KBM-7 (cell line): ENCODE measurements around the gene RPL39.
A peak's percentile ranks its signal among the peaks of the same experiment; 100 is the strongest.
"Not testable (repeated sequence)": the region's sequence is repeated elsewhere in the genome, so short reads cannot be mapped to it uniquely, and the experiment has no call there.

Experiments used
- DNase-seq: peaks from one replicate; pipeline ENCODE4 v3.0.0-alpha.2; 2015
- in situ Hi-C: fragments of 300-500 bp; cut with MboI; formaldehyde crosslinking; loops from 2 replicates; pipeline ENCODE4 v1.14.3; 2020; ENCODE audit warnings: low sequenced_read_pairs, low pct_unique_long_range_greater_than_20kb, mixed read lengths

Gene RPL39

DNA sequence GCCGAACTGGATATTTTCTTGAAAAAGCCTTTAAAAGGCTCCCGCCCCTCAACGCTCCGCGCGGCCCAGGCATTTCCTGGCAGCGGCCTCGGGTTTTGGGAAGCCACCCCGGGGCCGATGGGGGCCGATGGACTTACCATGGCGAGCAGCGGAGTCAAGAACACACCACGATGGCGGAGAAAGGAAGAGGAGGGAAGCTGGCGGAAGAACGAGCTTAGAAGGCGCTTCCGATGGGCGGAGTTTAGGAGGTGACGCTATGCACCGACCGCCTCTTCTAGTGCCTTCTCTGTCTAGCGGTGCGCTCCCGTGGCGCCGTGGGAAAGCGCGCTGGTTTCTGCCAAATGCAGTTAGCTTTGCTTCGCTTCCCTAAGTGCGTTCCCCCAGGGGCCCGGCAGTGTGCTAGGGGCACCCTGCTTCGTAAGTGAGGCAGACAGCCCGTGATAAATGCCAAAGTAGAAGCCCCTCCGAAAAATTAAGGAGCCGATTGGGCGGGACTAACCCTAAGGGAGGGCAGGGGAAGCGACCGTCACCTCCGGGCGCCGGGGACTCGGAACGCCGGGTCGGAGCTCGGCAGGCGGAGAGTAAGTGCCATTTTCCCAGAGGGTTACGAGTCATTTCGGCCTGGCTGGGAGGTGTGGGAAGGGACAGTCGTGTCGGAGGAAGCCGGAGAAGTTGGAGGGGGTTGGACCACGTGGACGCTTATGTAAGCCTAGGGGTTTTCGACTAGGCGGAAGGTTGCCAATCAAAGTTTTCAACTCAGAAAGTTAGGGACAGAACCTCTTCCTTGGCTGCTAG lies at the start of gene RPL39:
RPL39 (minus strand) TSS at position 194 of the 795 bp plus-strand sequence; CDS start at position 140, 54 bp downstream.
- peak; percentile 97 for DNase-seq
- in situ Hi-C loops = no loop called here

DNA sequence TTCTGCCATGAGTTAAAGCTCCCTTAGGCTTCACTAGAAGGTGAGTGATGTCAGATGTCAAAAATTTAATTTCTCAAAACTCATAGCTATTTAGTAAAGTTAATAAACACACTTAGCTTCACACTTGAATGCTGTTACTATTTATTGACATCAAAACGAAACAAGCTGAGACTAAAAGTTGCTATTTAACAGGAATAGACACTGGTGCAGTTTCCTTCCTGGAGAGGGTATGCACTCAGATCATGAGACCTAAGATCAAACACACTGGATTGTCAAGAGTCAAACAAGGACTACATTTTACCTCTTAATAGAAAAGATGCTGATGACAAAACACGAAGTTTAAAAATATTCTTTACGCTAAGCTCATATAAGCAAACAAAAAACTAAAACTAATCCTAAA lies 42.5 kb upstream of the RPL39 start:
- in situ Hi-C loops = no loop called here
- no peak for DNase-seq

DNA sequence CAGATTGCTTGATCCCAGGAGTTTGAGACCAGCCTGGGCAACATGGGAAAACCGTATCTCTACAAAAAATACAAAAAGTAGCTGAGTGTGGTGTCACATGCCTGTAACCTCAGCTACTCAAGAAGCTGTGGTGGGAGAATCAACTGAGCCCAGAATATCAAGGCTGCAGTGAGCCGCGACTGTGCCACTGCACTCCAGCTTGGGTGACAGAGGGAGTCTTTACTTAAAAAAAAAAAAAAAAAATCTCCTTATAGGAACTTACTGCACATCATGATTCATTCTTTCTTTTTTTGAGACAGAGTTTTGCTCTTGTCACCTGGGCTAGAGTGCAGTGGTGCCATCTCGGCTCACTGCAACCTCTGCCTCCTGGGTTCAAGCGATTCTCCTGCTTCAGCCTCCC lies 37.0 kb upstream of the RPL39 start:
- in situ Hi-C loops = no loop called here
- DNase-seq = no peak

DNA sequence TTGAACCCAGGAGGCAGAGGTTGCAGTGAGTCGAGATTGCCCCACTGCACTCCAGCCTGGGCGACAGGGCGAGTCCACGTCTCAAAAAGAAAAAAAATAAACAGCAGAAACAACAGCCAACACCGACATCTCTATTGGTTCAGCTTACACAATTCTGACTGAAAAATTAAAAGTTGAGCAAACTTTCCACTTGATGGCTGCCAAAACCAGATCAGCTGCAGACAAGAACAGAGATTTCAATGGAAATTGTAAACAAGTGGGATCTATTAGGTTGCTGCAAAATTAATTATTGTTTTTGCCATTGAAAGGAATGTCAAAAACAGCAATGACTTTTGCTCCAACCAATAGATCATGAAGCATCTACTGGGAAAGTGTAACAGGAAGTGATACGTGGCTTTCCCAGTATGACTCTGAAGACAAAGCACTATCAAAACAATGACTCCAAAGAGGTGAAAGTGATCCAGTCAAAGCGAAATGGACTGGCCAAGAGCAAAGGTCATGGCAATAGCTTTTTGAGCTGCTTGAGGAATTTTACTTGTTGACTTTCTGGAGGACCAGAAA lies 35.0 kb upstream of the RPL39 start:
- no peak for DNase-seq
- in situ Hi-C loops = no loop called here

DNA sequence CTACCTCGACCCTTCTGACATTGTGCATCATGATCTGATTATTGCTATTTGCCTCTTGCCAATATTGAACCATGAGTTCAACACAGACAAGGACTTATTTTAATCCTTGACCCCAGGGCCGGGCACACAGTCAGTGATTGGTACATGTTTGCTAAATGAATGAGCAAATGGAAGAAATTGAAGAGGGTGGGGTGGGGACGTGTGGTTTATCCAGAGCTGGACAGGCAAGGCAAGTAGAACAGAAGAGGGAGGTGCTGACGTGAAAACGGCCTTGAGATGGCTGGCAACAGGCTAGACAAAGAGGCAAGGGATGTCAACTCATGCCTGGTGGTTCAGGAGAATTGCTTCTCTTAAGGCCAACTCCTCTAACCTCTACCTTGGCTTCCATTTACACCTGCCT lies 32.8 kb upstream of the RPL39 start:
- in situ Hi-C loops, DNase-seq: not testable (repeated sequence)

DNA sequence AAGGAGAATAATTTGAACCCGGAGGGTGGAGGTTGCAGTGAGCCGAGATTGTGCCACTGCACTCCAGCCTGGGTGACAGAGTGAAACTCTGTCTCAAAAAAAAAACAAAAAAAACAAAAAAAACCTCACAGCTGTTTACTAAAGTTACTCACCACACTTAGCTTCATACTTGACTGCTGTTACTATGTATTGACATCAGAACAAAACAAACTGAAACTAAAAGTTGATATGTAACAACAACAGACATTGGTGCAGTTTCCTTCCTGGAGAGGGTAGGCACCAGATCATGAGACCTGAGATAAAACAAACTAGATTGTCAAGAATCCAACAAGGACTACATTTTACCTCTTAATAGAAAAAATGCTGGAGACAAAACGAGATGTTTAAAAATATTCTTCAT lies 30.3 kb upstream of the RPL39 start:
- DNase-seq, in situ Hi-C loops: not testable (repeated sequence)

DNA sequence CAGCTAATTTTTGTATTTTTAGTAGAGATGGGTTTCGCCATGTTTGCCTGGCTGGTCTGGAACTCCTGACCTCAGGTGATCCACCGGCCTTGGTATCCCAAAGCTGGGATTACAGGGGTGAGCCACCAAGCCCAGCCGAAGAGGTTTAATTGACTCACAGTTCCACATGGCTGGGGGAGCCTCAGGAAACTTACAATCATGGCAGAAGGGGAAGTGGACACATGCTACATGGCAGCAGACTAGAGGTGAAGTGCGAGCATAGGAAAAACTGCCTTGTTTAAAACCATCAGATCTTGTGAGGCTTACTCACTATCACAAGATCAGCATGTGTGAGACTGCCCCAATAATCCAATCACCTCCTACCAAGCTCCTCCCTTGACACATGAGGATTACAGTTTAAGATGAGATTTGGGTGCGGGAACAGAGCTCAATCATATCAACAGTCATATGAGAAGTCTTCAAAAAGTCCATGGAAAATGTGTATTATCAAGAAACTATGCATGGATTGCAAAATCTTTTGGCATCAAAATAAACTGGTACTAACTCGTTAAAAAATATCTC lies 25.8 kb upstream of the RPL39 start:
- no peak for DNase-seq
- in situ Hi-C loops = no loop called here

DNA sequence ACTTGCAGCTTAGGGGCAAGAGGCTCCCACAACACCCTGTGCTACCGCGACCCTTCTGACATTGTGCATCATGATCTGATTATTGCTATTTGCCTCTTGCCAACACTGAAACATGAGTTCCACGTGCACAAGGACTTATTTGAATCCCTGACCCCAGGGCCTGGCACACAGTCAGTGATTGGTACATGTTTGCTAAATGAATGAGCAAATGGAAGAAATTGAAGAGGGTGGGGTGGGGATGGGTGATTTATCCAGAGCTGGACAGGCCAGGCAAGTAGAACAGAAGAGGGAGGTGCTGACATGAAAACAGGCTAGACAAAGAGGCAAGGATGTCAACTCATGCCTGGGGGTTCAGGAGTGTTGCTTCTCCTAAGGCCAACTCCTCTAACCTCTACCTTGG lies 24.9 kb upstream of the RPL39 start:
- no peak for DNase-seq
- in situ Hi-C loops = no loop called here

DNA sequence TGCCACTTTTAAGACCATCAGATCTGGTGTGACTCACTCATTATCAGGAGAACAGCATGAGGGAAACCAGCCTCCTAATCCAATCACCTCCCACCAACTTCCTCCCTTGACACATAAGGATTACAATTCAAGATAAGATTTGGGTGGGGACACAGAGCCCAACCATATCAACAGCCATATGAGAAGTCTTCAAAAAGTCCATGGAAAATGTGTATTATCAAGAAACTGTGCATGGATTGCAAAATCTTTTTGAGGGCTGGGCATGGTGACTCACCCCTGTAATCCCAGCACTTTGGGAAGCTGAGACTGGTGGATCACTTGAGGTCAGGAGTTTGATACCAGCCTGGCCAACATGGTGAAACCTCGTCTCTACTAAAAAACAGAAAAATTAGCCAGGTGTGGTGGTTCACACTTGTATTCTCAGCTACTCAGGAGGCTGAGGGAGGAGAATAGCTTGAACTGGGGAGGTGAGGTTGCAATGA lies 17.8 kb upstream of the RPL39 start:
- DNase-seq = peak; percentile 70
- in situ Hi-C loops = no loop called here

DNA sequence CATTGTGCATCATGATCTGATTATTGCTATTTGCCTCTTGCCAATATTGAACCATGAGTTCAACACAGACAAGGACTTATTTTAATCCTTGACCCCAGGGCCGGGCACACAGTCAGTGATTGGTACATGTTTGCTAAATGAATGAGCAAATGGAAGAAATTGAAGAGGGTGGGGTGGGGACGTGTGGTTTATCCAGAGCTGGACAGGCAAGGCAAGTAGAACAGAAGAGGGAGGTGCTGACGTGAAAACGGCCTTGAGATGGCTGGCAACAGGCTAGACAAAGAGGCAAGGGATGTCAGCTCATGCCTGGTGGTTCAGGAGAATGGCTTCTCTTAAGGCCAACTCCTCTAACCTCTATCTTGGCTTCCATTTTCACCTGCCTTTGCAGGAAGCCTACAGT lies 17.0 kb upstream of the RPL39 start:
- DNase-seq, in situ Hi-C loops: not testable (repeated sequence)

DNA sequence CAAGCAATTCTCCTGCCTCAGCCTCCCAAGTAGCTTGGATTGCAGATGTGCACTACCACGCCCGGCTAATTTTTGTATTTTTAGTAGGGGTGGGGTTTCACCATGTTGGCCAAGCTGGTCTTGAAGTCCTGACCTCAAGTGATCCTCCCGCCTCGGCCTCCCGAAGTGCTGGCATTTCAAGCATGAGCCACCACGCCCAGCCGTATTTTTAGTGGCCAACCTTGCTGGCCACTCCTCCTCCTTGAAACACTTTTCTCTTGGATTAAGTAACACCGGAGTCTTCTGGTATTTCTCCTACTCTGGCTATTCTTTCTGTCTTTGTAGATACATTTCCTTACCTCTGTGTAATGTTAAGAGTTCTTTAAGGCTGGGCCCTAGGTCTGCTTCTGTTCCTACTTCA lies 11.1 kb upstream of the RPL39 start:
- in situ Hi-C loops = no loop called here
- DNase-seq = no peak

DNA sequence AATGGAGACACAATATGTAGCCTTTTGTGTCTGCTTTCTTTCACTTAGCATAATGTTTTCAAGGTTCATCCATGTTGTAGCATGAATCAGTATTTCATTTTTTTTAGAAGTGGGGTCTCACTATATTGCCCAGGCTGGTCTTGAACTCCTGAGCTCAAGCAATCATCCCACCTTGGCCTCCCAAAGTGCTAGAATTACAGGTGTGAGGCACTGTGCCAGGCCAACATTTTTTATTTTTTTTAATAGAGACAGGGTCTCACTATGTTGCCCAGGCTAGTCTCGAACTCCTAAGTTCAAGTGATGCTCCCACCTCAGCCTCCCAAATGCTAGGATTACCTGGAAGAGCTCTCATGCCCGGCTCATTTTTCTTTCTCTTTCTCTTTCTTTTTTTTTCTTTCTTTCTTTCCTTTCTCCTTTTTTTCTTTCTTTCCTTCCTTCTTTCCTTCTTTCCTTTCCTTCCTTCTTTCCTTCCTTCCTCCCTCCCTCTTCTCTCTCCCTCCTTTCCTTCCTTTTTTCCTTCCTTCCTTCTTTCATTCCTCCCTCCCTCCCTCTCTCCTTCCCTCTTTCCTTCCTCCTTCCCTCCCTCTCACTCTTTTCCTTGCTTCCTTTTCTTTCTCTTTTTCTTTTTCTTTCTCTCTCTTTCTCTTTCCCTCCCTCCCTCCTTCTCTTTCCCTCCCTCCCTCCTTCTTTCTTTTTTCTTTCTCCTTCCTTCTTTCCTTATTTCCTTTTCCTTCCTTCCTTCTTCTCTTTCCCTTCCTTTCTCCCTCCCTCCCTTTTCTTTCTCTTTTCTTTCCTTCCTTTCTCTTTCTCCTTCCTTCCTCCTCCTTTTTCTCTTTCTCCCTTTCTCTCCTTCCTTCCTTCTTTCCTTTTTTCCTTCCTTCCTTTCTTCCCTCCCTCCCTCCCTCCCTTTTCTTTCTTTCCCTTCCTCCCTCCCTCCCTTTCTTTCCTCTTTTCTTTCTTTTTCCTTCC lies 10.1 kb upstream of the RPL39 start:
- in situ Hi-C loops = no loop called here
- DNase-seq = no peak

DNA sequence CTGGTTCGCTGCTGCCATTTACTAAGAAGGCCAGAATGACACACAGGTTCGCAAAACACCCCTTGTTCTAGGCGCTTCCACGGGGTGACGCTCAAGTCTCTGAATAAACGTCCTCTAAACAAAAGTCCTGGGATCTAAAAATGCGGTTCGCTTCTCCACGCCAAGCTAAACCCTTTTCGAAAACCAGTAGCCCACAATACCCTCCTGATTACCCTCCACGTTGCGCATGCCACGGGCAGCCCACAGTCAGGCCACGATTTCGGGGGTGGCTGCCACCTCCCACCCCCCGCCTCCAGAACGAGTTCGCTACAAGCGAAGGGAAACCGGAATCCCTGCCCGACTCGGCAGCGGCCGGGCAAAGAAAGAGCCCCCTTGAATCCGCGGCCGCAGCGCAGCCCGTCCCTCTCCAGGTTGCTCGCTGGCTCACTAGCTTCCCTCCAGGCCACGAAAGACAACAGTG lies 423 bp downstream of the RPL39 start:
- in situ Hi-C loops = no loop called here
- DNase-seq = peak; percentile 62

DNA sequence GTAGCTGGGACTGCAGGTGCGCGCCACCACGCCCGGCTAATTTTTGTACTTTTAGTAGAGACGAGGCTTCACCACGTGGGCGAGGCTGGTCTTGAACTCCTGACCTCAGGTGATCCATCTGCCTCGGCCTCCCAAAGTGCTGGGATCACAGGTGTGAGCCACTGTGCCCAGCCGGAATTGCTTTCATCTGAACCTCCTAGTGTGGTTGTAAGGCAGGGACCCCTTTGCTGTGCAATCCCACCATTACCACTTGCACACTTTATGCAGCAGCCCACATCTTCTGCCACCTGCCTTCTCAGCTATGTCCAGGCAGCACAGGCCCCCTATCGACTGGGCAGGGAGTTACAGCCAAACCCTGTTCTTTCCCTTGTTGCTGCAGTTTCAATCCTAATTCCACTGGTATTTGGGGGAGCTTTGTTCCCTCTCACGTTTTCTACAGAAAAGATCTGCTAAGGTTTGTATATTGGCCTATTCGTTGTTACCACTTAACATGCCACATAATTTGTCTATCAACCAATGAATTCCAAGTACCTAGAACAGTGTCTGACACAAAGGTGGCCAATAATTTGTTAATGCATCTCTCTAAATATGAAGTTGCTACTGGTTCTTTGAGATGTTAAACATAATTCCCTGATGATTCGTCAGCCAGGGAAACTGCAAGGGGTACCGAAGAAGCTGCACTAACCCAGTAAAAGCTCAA lies 6.5 kb downstream of the RPL39 start:
- DNase-seq = peak; percentile 83
- in situ Hi-C loops = no loop called here

DNA sequence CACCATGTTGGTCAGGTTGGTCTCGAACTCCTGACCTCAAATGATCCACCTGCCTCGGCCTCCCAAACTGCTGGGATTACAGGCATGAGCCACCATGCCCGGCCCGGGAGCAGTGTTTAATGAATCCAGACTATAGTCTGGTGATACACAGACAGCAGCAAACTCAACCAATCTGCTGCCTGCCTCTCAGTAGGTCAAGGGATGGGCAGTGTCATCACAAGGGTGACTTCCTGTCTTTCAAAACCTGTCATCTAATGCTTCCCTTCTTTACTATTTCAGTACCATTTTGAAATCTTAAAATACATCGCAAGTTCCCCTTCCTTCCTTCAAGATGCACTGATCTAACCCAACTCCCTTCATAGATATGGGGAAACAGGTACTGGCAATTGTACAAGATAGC lies 8.4 kb downstream of the RPL39 start:
- in situ Hi-C loops = no loop called here
- peak; percentile 39 for DNase-seq

DNA sequence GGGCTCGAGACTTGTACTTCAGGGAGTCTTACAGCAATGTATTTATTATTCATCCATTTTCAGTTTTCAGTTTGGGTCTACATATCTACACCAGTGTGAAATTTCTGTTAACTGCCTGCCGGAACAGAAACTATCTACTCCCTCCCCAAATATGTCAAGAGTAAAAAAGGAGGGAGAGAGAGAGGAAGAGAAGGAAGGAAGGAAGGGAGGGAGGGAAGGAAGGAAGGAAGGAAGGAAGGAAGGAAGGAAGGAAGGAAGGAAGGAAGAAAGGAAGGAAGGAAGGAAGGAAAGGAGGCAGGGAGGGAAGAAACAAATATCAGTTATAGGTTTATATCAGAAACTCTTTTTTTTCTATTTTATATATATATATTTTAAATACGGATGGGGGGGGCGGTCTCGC lies 12.6 kb downstream of the RPL39 start:
- DNase-seq = no peak
- in situ Hi-C loops = loop anchor here (10.0 kb wide), 1 partner anchor 254 kb away; no protein-coding TSS in a partner anchor

DNA sequence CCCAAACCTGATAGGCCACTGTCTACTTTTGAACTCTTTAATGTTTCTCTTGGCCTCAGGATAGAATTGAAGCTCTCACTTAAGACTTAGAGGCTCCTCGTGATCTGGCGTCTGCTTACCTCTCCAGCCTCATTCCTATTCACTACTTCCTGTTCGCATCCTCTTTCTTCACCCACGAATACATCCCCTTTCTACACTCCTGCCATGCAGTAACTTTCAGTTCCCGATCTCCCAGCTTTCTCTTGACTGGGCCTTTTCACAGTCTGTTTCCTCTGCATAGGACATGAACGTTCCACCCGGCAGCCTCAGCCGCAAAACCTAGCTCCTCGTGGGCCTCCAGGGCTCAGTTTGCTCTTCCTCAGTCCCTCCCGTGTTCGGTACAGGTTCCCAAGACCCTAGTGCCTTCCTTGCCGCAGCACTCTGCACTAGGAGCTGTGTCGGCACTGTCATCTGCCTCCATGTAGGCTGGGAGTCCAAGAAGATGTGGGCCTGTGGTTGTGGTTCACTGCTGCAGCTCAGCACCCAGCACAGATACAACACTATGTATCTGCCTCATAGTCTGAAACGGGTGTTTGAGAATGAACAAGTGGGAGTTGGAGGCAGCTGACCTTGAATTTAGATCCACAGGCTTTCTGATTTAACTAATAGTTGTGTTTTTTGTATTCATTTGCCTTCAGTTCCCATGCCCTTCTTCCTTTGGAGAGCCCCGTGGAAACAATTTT lies 15.8 kb downstream of the RPL39 start:
- peak; percentile 54 for DNase-seq
- in situ Hi-C loops = loop anchor here (10.0 kb wide), 1 partner anchor 251 kb away; no protein-coding TSS in a partner anchor

DNA sequence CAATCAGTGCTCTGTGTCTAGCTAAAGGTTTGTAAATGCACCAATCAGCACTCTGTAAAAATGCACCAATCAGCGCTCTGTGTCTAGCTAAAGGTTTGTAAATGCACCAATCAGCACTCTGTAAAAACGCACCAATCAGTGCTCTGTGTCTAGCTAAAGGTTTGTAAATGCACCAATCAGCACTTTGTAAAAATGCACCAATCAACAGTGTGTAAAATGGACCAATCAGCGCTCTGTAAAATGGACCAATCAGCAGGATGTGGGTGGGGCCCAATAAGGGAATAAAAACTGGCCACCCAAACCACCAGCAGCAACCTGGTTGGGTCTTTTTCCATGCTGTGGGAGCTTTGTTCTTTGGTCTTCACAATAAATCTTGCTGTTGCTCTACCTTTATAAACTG lies 22.0 kb downstream of the RPL39 start:
- DNase-seq, in situ Hi-C loops: not testable (repeated sequence)
